GM18868 (cell line): Measurements from ENCODE around the gene TM4SF5.

Source experiments
- ATAC-seq: cut with Tn5 transposase; IDR thresholded peaks from one replicate; pipeline ENCODE4 v1.9.1; 2021; ENCODE audit warnings: mild to moderate bottlenecking, moderate library complexity; ENCODE audit not compliant: unreplicated experiment

The TM4SF5 gene

DNA sequence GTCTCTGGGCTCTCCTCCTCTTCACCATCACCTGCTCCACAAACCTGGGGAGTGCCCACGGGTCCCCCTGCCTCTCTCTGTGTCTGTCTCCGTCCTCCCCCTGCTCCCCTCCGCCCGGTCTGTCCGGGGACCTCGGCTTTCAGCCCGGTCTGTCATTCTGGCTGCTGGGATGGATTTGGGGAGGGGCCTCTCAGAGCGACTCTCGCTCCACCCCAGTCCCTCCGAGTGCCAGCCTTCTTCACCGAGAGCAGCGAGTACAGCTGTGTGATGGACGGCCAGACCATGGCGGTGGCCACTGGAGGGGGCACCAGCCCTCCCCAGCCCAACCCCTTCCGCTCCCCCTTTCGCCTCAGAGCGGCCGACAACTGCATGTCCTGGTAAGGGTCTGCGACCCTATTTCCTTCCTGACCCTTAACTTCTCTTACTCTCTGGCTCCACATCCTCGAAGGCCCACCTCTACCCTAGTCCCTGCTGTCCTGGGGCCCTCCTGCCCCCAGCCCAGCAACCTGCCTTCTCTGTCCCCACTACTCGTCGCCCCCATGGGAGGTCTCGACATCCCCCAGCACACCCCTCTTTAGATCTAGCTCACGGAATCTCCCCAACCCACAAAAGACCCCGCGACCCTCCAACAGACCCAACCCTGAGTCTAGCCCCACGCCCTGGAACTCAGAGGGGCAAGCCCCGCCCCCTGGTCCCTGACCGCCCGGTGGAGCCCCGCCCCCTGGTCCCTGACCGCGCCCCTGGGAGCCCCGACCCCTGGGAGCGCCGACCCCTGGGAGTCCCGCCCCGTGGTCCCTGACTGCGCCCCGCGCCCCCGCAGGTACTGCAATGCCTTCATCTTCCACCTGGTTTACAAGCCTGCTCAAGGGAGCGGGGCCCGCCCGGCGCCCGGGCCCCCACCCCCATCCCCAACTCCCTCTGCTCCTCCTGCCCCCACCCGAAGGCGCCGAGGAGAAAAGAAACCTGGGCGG is 26.4 kb upstream of the TM4SF5 start:
- no peak for ATAC-seq

GRCh38 chr17:4747847-4748246 is 23.8 kb upstream of the TM4SF5 start:
- no peak for ATAC-seq

DNA sequence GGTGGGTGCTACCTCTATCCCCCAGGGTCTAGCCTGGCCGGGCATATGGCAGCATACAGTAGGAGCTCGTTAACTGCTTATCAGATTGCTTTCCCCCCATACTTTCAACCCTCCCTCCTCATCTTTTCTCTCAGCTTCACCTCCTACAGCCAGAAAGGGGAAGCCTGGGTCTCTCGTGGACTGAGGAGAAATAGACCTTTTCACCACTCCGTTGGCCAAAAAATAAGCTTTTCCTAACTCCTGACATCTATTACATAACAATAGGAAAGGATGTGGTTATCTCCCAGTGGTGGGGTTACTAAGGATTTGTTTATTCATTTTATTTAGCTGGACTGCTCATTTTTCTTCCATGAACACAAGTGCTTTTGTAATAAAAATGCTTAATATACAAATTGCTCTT is 23.0 kb upstream of the TM4SF5 start:
- ATAC-seq: no peak

DNA sequence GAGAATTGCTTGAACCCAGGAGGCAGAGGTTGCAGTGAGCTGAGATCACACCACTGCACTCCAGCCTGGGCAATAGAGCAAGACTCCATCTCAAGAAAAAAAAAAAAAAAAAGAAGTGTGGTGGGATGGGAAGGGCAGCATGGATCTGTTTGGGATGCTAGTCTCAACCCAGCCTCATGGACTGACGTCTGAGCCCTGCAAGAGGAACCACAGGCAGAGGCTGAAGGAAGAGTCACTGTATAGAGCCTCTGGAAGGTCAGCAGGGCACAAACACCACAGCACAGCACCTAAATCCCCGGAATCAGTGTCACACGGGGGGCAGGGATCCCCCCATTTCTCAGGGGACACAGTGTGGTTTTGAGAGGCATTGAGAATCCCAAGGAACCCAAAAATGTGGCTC is 21.1 kb upstream of the TM4SF5 start:
- no peak for ATAC-seq

DNA sequence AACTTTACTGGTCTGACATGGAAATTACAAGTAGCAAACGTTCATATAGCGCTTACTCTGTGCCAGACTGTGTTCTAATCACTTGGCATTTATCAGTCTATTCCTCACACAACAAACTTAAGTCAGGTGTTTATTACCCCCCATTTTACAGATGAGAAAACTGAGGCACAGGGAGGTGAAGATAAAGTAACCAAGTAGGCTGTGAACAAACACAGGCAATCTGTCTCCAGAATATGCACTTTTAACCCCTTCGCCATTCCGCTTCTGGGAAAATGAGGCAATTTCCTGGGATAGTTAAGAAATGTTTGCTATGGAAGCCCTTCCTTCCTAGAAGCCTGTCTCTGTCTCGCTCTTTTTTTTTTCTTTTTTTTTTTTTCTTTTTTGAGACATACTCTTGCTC is 19.8 kb upstream of the TM4SF5 start:
- ATAC-seq: no peak

DNA sequence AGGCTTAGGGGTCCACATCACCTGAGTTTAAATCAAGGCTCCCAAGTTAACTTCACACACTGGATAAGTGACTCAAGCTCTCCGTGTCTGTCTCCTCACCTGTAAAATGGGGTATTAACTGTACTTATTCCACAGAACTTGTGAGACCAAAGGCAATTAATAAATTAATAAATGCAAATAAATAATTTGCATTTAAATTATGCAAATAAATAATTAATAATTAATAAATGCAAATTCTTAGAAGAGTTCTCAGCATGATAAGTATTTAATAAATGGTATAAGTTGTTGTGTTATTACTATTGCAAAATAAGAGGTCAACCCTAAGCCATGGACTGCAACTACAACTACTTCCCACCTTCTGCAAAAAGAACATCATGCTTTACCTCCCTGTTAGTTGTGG is 18.3 kb upstream of the TM4SF5 start:
- ATAC-seq: no peak

DNA sequence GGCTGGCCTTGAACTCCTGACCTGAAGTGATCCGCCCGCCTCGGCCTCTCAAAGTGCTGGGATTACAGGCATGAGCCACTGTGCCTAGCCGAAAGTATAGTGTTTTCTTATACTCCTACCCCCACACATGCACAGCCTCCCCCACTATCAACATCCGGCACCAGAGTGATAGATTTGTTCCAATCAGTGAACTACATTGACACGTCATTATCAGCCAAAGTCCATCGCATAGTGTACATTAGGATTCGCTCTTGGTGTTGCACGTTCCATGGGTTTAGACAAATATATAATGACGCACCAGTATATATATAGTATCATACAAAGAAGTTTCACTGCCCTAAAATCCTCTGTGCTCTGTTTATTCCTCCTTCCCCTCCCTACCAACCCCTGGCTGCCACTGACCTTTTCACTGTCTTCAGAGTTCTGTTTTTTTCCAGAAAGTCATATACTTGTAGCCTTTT is 11.9 kb upstream of the TM4SF5 start:
- no peak for ATAC-seq

GRCh38 chr17:4764595-4764994 is 7.1 kb upstream of the TM4SF5 start:
- no peak for ATAC-seq

- ATAC-seq: no peak
Measured at GRCh38 chr17:4766201-4766600, 5.5 kb upstream of the TM4SF5 start.

GRCh38 chr17:4766723-4767122 is 5.0 kb upstream of the TM4SF5 start:
- no peak for ATAC-seq

GRCh38 chr17:4768298-4768697 is 3.4 kb upstream of the TM4SF5 start:
- no peak for ATAC-seq

GRCh38 chr17:4769628-4770027 is 2.1 kb upstream of the TM4SF5 start:
- no peak for ATAC-seq

- ATAC-seq: no peak
Measured at GRCh38 chr17:4772235-4772613, 538 bp downstream of the TM4SF5 start.

- no peak for ATAC-seq
Measured at GRCh38 chr17:4777969-4778760, 6.5 kb downstream of the TM4SF5 start.

DNA sequence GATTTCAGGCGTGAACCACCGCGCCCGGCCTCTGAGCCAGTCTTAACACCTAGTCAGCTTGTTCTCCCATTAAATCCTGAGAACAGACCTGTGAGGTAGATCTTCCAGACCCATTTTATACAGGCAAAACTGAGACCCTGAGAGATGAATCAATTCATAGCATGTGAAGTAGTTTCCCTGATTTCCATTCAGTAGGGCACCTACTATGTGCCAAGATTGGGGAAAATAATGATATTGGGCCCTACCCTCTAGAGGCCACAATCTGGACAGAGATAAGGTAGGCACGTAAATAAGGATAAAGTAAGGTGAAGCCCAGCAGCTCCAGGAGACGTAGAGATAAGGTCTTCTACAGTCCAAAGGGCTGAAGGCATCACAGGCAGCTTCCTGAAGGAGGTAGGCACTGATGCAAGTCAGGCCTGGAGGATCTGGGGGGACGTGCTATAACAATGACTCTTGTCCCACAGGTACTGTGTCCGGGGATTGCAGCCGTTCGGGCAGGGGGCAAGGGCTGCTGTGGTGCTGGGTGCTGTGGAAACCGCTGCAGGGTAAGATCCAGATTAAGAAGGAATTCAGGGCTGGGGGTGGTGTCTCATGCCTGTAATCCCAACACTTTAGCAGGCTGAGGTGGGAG is 8.8 kb downstream of the TM4SF5 start:
- ATAC-seq: no peak

DNA sequence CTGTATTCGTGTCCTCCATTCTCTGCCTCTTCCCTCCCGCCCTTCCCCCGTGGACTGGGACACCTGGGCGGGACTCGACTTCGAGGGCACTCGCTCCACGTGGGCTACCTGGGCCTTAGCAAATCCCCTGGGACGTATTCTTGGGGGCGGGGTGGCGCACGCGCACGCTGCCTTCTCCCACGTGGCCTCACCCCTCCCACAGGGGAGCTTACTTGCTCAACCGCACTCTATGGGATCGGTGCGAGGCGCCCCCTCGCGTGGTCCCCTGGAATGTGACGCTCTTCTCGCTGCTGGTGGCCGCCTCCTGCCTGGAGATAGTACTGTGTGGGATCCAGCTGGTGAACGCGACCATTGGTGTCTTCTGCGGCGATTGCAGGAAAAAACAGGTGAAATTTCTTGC is 11.0 kb downstream of the TM4SF5 start:
- no peak for ATAC-seq

DNA sequence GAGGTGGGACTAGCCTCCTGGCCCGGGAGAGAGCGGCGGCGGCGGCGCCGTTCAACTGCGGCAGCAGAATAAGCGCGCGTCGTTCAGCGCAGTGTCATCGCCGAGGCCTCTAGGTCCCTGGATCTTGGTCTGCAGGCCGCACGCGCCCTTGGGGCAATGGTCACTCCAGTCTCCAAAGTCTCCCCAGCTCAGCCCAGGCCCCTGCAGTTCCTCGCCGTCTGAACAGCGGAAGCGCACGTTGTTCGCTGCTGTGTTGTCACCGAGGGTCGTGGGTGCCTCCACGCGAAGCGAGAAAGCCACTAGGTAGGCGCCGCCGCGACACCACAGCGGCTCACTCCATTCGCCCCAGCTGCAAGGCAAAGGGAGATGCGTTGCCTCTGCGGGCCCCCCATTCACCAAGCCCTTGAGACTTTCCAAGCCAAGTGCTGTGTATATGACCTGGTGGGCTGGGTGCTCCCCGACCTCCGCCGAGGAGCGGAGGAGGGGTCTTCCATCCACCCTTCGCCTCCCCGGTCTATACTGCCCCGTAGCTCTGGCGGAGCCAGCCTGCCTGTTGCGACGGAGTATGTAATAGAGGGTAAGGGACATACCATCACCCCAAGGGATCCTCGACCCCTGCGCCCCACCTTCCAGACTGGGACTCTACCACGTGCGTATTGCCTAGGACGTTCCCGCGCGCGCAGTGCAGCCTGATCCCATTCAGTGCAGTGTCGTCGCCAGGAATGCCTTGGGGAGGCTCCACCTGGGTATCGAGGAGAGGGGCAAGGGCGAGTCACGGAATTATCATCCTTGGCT is 13.8 kb downstream of the TM4SF5 start:
- no peak for ATAC-seq

GRCh38 chr17:4786106-4786511 is 14.4 kb downstream of the TM4SF5 start, which contains the start of gene VMO1:
TSS of gene VMO1 (minus strand) at chr17:4786364. CDS start at chr17:4786352, 12 bp downstream.
- no peak for ATAC-seq

GRCh38 chr17:4786516-4786915 is 14.8 kb downstream of the TM4SF5 start:
- ATAC-seq: no peak

DNA sequence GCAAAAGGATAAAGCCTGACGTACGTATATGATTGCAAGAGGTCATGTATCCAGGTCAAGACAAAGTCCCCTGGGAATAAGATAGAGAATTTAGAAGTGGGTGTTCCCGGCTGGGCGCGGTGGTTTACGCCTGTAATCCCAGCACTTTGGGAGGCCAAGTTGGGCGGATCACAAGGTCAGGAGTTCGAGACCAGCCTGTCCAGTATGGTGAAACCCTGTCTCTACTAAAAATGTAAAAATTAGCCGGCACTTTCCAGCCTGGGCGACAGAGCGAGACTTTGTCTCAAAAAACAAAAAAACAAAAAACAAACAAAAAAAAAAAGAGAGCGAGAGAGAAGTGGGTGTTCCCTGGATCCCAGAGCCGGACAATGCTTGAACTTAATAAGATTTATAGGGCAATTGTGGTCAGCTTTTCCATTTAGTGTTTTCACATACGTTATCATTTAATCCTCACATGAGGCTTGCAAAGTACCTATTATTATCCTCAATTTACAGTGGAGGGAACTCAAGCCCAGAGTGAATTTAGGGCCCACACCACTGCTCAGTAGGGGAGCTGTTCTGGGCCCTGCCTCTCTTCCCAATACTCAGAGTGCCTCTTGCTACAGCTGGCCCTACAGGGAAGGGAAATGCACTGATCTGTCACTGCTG is 16.6 kb downstream of the TM4SF5 start:
- ATAC-seq: no peak
